BE2C (cell line): ENCODE measurements around the gene AGAP5.

ENCODE experiments used
- DNase-seq: peaks from one replicate; pipeline ENCODE4 v3.0.0-alpha.2; 2020
- H3K27me3 ChIP-seq: fragments of 250-450 bp; sonication (Bioruptor Pico); 2 replicates; pipeline ENCODE4 v1.5.1; 2020; ENCODE audit warnings: mild to moderate bottlenecking
- H3K36me3 ChIP-seq: fragments of 250-450 bp; sonication (Bioruptor Pico); 2 replicates; pipeline ENCODE4 v1.5.1; 2020; ENCODE audit warnings: mild to moderate bottlenecking
- H3K4me1 ChIP-seq: fragments of 250-450 bp; sonication (Bioruptor Pico); 2 replicates; pipeline ENCODE4 v1.5.1; 2020
- H3K4me3 ChIP-seq: 2 replicates; pipeline ENCODE4 v1.5.1; 2011; ENCODE audit warnings: low read depth, low read length
- H3K9me3 ChIP-seq: fragments of 250-450 bp; sonication (Bioruptor Pico); 2 replicates; pipeline ENCODE4 v1.5.1; 2020
- CTCF ChIP-seq: IDR thresholded peaks from 2 replicates; pipeline ENCODE4 v1.5.1; 2012; ENCODE audit warnings: mild to moderate bottlenecking, low read depth, low read length

Gene AGAP5

DNA sequence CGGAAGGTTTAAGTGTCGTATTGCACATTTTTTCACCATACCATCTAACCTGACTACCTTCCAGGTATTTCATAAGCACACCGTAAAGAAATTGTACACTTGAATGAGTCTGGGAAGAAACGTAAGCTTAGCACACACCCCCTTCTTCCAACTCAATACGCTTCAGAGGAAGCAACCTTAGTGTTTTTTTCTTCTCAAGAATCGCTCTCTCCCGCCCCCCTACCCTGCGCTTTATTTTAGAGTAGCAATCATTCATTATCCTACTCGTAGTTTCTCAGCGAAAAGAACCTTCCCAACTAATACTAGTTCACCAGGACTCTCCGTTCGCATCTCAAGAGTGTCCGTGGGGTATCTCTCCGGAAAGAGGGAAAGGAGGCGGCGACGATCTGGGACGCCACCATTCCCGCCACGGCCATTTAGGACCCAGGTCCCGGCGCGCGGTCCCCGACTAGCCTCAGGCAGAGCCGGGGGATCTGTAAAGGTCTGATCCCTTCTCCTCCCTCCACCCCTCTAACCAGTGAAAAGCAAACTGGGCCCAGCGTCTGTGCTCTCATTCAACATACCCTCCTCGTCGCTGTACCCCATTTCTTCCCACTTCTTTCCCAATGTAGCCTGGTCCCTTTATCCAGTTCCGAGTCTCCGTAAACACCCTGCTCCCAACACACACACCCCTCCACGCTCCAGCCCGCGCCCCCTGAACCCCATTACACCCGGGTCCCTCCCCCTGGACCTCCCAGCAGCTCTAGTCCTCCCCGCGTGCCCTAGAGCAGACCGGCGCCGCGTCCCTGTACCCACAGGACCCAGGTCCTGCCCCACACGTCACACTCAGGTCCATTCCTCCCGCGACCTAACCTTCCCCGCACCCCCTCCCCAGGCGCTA is 72.7 kb downstream of the AGAP5 start:
- peak; percentile 46 for DNase-seq
- TF ChIP-seq CTCF = no peak
- Histone ChIP-seq H3K4me1 (no peaks in the 10 kb centered on the region), H3K4me3 (peak overlapping the region; percentile 98), H3K36me3 (no peaks in the 10 kb centered on the region), H3K27me3 (no peaks in the 10 kb centered on the region), H3K9me3 (no peaks in the 10 kb centered on the region)
